ENCODE results near the gene CACNA1F.
"Not testable (repeated sequence)": the region's sequence is repeated elsewhere in the genome, so short reads cannot be mapped to it uniquely, and the experiment has no call there.

CACNA1F gene

GRCh38 chrX:49177338-49177833 lies 55.8 kb downstream of the CACNA1F start:
- DNase-seq (ENCODE audit: extremely low read depth, low read depth): no peak

GRCh38 chrX:49176421-49177326 lies 56.5 kb downstream of the CACNA1F start:
- no peak for DNase-seq (ENCODE audit: extremely low read depth, low read depth)
- no peak for TF ChIP-seq CTCF (IDR thresholded peaks at IDR 0.05; ENCODE audit: low read depth, low read length)

More at GRCh38 chrX:49177338-49177833, 55.8 kb downstream of the CACNA1F start:
- TF ChIP-seq CTCF (IDR thresholded peaks at IDR 0.05; ENCODE audit: low read depth, low read length): no peak

- DNase-seq (ENCODE audit: extremely low read depth, low read depth): no peak
- no peak for TF ChIP-seq CTCF (IDR thresholded peaks at IDR 0.05; ENCODE audit: low read depth, low read length)
These were observed 57.5 kb downstream of the CACNA1F start for GRCh38 chrX:49175435-49176274.

- DNase-seq (ENCODE audit: extremely low read depth, low read depth): no peak
- no peak for TF ChIP-seq CTCF (IDR thresholded peaks at IDR 0.05; ENCODE audit: low read depth, low read length)
These were observed 58.4 kb downstream of the CACNA1F start for GRCh38 chrX:49174723-49175122.

GRCh38 chrX:49173544-49173943 lies 59.6 kb downstream of the CACNA1F start:
- DNase-seq (ENCODE audit: extremely low read depth, low read depth): not testable (repeated sequence)

- no peak for TF ChIP-seq CTCF (IDR thresholded peaks at IDR 0.05; ENCODE audit: low read depth, low read length)
- DNase-seq (ENCODE audit: extremely low read depth, low read depth): no peak
These were observed 60.8 kb downstream of the CACNA1F start for GRCh38 chrX:49172280-49172780.

GRCh38 chrX:49171752-49172279 lies 61.3 kb downstream of the CACNA1F start, which contains the start of gene PLP2:
Gene PLP2, plus strand, starts transcription at chrX:49171898. Its CDS starts 103 bp downstream, at chrX:49172001.
- DNase-seq (ENCODE audit: extremely low read depth, low read depth): no peak
- TF ChIP-seq CTCF (IDR thresholded peaks at IDR 0.05; ENCODE audit: low read depth, low read length): no peak

All from AG09319 (cell line).